KMS-11 (cell line): ENCODE measurements around the gene SLC8B1.

Source experiments
- H2AFZ ChIP-seq: fragments of 200-600 bp; sonication (generic); 2 replicates; pipeline ENCODE4 v1.6.1; 2016; ENCODE audit warnings: antibody characterized with exemption, mixed run types, low read depth
- H3K27ac ChIP-seq: fragments of 200-600 bp; sonication (generic); 2 replicates; pipeline ENCODE4 v1.6.1; 2016; ENCODE audit warnings: mild to moderate bottlenecking, mixed run types
- H3K27me3 ChIP-seq: fragments of 200-600 bp; sonication (generic); 2 replicates; pipeline ENCODE4 v1.6.1; 2017; ENCODE audit warnings: mild to moderate bottlenecking, low read depth, mixed run types, moderate library complexity; ENCODE audit not compliant: insufficient read depth
- H3K36me3 ChIP-seq: fragments of 200-600 bp; sonication (generic); 2 replicates; pipeline ENCODE4 v1.6.1; 2017; ENCODE audit warnings: mild to moderate bottlenecking, mixed run types; ENCODE audit not compliant: insufficient read depth
- H3K4me1 ChIP-seq: fragments of 200-600 bp; sonication (generic); 2 replicates; pipeline ENCODE4 v1.6.1; 2016; ENCODE audit warnings: mild to moderate bottlenecking, low read depth, mixed run types; ENCODE audit not compliant: poor library complexity, severe bottlenecking
- H3K4me2 ChIP-seq: fragments of 200-600 bp; sonication (generic); 2 replicates; pipeline ENCODE4 v1.7.0; 2016; ENCODE audit warnings: mild to moderate bottlenecking, mixed run types
- H3K4me3 ChIP-seq: fragments of 200-600 bp; sonication (generic); IDR thresholded peaks from 2 replicates; pipeline ENCODE4 v1.6.1; 2017; ENCODE audit warnings: low read depth, low read length, mixed read lengths; ENCODE audit not compliant: insufficient read depth
- H3K79me2 ChIP-seq: fragments of 200-600 bp; sonication (generic); 2 replicates; pipeline ENCODE4 v1.6.1; 2016; ENCODE audit warnings: low read depth, mixed run types; ENCODE audit not compliant: insufficient read depth
- H3K9ac ChIP-seq: fragments of 200-600 bp; sonication (generic); 2 replicates; pipeline ENCODE4 v1.6.1; 2016; ENCODE audit warnings: mild to moderate bottlenecking, mixed run types
- H4K20me1 ChIP-seq: fragments of 200-600 bp; sonication (generic); 2 replicates; pipeline ENCODE4 v1.6.1; 2016; ENCODE audit warnings: mild to moderate bottlenecking, mixed run types; ENCODE audit not compliant: insufficient read depth
- TF ChIP-seq, protein P1 (sequence below): fragments of 200-600 bp; sonication (generic); conservative IDR thresholded peaks from 2 replicates; pipeline ENCODE4 v1.6.1; 2017; ENCODE audit warnings: low read depth, mild to moderate bottlenecking, antibody characterized with exemption, low read length, moderate library complexity, mixed read lengths

The SLC8B1 gene

DNA sequence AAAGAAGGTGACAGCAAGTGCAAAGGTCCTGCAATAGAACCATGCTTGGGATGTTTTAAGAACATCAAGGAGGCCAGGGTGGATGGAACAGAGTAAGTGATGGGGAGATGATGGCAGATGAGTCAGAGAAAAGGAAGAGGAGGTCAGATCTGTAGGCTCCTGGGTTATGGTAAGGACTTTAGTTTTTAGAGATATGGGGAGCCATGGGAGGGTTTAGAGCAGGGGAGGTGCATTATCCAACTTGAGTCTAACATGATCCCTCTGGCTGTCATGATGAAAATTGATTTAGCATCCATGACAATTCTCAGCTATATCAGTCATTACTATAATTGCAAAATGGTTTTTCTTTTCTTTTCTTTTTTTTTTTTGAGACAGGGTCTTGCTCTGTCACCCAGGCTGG lies 16.2 kb upstream of the SLC8B1 start:
- H2AFZ ChIP-seq = no peak overlapping the region
- TF ChIP-seq, protein P1, sequence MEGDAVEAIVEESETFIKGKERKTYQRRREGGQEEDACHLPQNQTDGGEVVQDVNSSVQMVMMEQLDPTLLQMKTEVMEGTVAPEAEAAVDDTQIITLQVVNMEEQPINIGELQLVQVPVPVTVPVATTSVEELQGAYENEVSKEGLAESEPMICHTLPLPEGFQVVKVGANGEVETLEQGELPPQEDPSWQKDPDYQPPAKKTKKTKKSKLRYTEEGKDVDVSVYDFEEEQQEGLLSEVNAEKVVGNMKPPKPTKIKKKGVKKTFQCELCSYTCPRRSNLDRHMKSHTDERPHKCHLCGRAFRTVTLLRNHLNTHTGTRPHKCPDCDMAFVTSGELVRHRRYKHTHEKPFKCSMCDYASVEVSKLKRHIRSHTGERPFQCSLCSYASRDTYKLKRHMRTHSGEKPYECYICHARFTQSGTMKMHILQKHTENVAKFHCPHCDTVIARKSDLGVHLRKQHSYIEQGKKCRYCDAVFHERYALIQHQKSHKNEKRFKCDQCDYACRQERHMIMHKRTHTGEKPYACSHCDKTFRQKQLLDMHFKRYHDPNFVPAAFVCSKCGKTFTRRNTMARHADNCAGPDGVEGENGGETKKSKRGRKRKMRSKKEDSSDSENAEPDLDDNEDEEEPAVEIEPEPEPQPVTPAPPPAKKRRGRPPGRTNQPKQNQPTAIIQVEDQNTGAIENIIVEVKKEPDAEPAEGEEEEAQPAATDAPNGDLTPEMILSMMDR = no peak
- no peaks in the 10 kb centered on the region for H4K20me1 ChIP-seq
- H3K9ac ChIP-seq = no peak overlapping the region
- H3K4me1 ChIP-seq = no peaks in the 10 kb centered on the region
- no peaks in the 10 kb centered on the region for H3K27me3 ChIP-seq
- no peak overlapping the region for H3K4me2 ChIP-seq
- H3K36me3 ChIP-seq = no peaks in the 10 kb centered on the region
- no peak overlapping the region for H3K4me3 ChIP-seq
- no peak overlapping the region for H3K27ac ChIP-seq
- no peaks in the 10 kb centered on the region for H3K79me2 ChIP-seq

DNA sequence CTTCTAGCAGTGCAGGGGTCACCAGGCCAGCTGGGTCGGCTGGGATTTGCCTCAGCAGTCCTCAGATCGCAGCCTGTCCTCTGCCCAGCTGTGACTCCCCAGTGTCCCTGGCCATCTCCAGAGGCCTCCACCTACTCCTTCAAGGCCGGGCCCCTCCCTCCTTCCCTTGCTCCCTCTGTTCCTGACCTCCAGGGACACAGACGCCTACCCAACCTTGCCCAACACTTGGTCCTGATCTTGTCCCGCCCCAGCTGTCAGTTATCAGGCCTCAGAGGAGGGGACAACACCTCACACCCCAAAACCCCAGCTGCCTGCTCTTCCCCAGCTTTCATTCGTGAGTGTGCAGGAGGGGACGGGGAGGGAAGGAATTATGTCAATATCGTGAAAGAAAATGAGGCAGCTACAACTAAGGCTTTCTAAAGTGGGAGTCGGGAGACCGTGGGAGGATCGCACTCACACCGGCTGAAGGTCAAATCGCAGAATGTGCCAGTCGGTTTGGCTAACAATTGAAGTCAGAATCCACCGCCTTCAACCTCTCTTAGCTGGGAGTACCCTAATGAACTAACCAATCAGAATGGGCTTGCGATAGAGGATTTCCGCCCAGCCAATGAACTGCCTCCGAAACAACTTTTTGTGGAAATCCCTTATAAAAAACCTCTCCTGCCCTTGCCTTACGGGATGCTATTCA lies 14.1 kb upstream of the SLC8B1 start:
- no peak overlapping the region for H3K4me3 ChIP-seq
- H3K79me2 ChIP-seq = no peaks in the 10 kb centered on the region
- no peaks in the 10 kb centered on the region for H4K20me1 ChIP-seq
- no peaks in the 10 kb centered on the region for H3K36me3 ChIP-seq
- H3K4me1 ChIP-seq = no peaks in the 10 kb centered on the region
- no peak overlapping the region for H2AFZ ChIP-seq
- no peaks in the 10 kb centered on the region for H3K27me3 ChIP-seq
- no peak overlapping the region for H3K4me2 ChIP-seq
- TF ChIP-seq, protein P1 = no peak
- no peak overlapping the region for H3K27ac ChIP-seq
- H3K9ac ChIP-seq = no peak overlapping the region

DNA sequence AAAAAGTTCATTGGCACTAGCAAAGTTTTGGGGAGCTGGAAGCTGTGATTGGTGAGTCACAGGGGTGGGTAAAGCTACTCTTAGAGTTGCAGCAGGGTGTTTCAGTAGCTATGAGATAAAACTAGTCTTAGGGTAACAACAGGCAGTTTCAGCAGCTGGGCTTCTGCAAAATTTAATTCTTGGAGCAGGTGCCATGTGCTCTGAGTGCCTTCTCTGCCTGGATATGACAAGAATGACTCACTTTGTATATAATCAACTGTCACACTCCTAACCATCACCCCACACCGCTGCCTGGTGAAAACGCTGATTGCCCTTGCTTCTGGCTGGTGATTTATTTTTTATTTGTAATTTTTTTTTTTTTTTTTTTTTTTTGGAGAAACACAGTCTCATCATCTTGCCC lies 13.0 kb upstream of the SLC8B1 start:
- Histone ChIP-seq H3K79me2 (no peaks in the 10 kb centered on the region), H3K4me2 (no peak overlapping the region), H3K9ac (no peak overlapping the region), H3K27ac (no peak overlapping the region), H2AFZ (no peak overlapping the region), H3K36me3 (no peaks in the 10 kb centered on the region), H3K4me1 (no peaks in the 10 kb centered on the region), H3K4me3 (no peak overlapping the region), H3K27me3 (no peaks in the 10 kb centered on the region), H4K20me1 (no peaks in the 10 kb centered on the region)
- TF ChIP-seq, protein P1 = no peak

DNA sequence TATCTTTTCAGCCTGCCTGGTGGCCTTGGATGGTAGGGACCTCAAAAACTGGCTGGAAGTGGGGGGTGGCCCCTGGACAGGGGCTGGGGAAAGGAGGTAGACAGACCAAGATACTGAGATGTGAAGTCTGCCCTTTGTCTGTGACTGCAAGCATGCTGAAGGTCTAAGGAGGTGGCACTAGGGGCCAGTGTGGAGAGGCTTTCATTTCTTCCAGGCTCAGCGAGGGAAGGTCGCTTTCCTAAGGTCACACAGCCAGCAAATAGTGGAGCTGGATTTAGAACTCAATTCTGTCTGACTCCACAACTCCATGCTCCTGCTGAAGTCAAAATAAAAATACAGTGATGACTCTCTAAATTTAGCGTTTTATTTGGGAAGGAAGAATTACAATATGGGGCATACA lies 12.2 kb upstream of the SLC8B1 start:
- Histone ChIP-seq H3K27ac (no peak overlapping the region), H3K36me3 (no peaks in the 10 kb centered on the region), H2AFZ (no peak overlapping the region), H3K4me1 (no peaks in the 10 kb centered on the region), H3K4me3 (no peak overlapping the region), H3K4me2 (no peak overlapping the region), H4K20me1 (no peaks in the 10 kb centered on the region), H3K79me2 (no peaks in the 10 kb centered on the region), H3K9ac (no peak overlapping the region), H3K27me3 (no peaks in the 10 kb centered on the region)
- TF ChIP-seq, protein P1 = no peak
